GM13977 (cell line): ENCODE measurements around the gene CSF3.

Source experiments
- DNase-seq: peaks from one replicate; pipeline ENCODE4 v3.0.0; 2012; ENCODE audit warnings: low spot score
- in situ Hi-C: fragments of 300-500 bp; cut with MboI; formaldehyde crosslinking; loops from one replicate; pipeline ENCODE4 v1.12.0; 2022; ENCODE audit warnings: low sequenced_read_pairs, low pct_unique_long_range_greater_than_20kb, mixed read lengths, inconsistent platforms; ENCODE audit not compliant: unreplicated experiment
- TF ChIP-seq, protein P1 (sequence below): IDR thresholded peaks from 2 replicates; pipeline ENCODE4 v1.5.1; 2012; ENCODE audit warnings: mild to moderate bottlenecking, control low read depth; ENCODE audit not compliant: insufficient read depth; ENCODE audit errors: extremely low read depth, missing control alignments

CSF3 gene

DNA sequence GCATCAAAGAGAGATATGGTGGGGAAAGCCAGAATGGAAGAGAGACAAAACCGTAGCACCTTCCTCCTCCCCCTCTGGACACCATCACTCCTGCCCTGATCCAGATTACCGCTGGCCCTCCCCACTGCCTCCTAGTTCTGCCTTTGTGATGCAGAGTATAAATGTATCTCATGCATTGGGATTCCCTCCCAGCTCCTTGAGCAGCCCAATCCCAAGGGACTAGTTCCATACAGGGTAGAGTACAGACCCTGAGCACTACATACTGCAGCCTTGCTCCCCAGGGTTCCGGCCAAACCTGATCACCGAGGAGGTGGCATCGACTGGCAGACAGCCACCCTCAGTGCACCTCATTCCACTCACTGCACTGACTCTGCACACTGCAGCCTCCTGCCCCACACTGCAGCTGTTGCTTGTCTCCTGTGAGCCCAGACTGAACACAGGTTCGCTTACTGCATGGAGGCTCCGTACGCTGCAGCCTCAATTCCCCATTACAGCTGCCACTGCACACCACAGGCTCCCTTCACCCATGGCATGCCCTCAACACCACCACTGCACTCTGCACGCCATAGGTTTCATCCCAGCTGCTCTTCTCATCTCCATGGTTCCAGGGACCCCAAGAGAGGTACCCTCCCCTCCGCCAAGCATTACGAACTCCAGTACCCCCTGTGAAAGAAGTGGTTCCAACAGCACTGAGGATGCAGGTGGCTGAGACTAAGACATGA is 45.8 kb downstream of the CSF3 start:
- in situ Hi-C loops = no loop called here
- DNase-seq = no peak
- TF ChIP-seq, protein P1, sequence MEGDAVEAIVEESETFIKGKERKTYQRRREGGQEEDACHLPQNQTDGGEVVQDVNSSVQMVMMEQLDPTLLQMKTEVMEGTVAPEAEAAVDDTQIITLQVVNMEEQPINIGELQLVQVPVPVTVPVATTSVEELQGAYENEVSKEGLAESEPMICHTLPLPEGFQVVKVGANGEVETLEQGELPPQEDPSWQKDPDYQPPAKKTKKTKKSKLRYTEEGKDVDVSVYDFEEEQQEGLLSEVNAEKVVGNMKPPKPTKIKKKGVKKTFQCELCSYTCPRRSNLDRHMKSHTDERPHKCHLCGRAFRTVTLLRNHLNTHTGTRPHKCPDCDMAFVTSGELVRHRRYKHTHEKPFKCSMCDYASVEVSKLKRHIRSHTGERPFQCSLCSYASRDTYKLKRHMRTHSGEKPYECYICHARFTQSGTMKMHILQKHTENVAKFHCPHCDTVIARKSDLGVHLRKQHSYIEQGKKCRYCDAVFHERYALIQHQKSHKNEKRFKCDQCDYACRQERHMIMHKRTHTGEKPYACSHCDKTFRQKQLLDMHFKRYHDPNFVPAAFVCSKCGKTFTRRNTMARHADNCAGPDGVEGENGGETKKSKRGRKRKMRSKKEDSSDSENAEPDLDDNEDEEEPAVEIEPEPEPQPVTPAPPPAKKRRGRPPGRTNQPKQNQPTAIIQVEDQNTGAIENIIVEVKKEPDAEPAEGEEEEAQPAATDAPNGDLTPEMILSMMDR = no peak

DNA sequence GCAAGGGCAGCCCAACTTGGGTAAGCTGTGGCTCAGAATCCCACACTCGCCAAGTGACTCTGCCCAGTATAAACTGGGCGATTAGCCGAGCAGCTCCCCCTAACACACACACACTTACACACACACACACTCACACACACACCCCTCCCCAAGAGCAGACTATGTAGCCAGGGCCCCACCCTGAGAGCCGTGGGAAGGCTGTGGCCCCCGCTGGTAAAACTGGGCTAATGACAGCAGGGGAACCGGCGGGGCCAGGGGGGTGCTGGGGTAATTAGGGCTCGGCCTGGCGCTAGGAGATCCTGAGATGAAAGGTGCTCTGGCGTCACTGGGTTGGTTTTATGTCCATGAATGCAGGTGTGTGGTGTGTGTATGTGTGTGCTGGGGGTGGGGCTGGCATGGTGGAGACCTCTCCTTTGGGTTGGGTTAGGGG is 46.4 kb downstream of the CSF3 start:
- in situ Hi-C loops = no loop called here
- TF ChIP-seq, protein P1 = no peak
- no peak for DNase-seq

DNA sequence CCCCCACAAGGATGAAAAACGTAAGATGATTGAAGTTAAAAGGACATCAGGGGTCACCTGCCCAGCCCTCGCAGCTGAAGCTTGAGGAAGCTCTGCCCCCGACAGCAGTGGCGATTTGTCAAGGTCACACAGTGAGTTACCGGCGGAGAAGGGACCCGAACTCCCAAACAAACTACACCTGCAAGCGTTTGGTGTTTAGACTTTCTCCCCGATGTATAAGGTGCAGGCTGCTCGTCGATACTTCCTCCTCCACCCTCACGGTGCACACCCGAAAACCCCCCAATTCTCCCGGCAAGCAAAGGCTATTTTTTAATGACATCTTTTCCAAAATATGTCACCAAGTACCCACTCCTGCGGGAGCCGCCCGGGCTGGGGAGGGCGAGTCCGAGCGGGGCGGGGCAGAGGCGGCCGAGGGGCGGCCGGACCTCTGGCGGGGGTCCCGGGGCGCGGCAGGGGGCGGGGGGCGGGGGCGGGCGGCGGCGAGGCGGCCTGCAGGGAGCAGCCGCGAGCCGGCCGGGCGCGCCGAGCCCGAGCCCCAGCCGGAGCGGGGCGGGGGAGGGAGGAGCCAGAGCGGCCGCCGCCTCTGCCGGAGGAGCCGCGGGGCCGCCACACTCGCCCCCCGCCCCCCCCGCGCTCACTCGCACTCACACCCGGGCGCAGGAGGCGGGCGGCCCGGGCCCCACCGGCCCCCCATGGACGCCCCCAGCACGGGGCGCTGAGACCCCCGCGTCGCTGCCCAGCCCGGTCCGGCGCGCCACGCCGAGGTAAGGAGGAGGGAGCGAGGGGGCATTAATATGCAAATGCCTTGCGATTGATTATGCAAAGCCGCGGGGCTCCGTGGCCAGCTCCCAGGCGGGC is 47.3 kb downstream of the CSF3 start, which contains the start of gene THRA:
Gene THRA (plus strand): TSS at position 637 of the 858 bp plus-strand sequence. CDS start 11,524 bp downstream, outside the sequence.
- in situ Hi-C loops = no loop called here
- TF ChIP-seq, protein P1 = peak; percentile 40
- peak; percentile 92 for DNase-seq

DNA sequence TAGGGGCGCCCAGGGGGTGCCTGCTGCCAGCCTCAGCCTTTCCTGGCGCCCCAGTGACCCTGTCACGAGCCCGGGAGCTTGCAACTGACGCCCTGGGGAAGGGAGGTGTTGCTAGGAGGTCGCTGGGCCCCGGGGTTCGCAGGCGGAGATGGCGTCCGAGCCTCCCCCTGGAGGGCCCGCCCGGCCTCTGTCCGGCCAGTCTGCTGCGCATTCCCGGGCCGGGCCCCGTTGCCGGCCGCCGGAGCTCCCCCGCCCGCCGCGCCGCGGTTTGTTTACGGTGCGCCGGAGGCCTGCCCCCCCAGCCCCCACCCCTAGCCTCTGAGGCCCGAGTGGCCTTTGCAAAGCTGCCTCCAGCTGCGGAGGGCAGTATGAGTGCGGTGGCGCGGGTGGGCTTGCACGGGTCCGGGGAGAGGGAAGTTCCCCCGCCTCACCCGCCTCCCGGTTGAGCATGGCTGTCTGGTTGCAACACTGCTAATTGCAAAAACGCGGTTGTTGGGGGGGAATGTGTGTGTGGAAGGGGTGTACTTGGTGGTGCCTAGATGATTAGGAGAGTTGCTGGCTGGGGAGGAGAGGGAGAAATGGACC is 48.0 kb downstream of the CSF3 start:
- DNase-seq = peak; percentile 61
- TF ChIP-seq, protein P1 = no peak
- in situ Hi-C loops = no loop called here

DNA sequence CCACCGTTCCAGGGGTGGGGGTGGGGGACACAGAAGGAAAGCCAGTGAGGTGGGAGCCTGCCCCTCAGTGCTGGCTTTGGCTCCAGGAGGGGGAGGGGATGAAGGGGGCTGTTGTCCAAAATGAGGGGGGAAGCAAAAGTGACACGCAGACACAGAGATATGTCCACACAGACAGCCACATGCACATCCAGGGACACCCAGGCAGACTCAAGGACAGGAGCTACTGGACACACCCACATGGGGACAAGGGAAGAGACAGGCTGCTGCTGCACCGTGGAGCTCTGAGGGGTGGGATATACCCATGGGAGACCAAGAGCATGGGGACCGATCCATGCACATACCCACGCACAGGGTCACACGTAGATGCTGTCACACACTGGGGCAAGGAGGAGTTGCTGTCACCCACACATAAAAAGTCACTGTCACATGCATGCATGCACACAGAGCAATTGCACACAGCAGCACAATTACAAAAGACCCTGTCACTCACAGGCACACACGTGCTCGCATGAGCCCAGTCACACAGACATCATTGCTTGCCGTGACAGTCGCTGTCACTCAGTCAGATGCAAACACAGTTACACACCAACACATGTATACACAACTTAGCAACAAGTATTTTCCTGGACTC is 48.8 kb downstream of the CSF3 start:
- DNase-seq = no peak
- TF ChIP-seq, protein P1 = no peak
- in situ Hi-C loops = no loop called here
